Adipocyte (in vitro differentiated cells): ENCODE data around the gene ZNF366.

Experiments used
- DNase-seq: peaks from one replicate; pipeline ENCODE4 v3.0.0-alpha.2; 2015; ENCODE audit warnings: low read depth
- H3K27me3 ChIP-seq: replicated peaks from 2 replicates; pipeline ENCODE4 v1.7.0; 2013; ENCODE audit warnings: mild to moderate bottlenecking, low read length, moderate library complexity; ENCODE audit not compliant: control insufficient read depth, insufficient read depth
- H3K36me3 ChIP-seq: 2 replicates; pipeline ENCODE4 v1.7.0; 2013; ENCODE audit warnings: low read length, mild to moderate bottlenecking, moderate library complexity; ENCODE audit not compliant: control insufficient read depth, insufficient read depth, severe bottlenecking
- H3K4me1 ChIP-seq: 2 replicates; pipeline ENCODE4 v1.7.0; 2013; ENCODE audit warnings: mild to moderate bottlenecking, low read length, moderate library complexity; ENCODE audit not compliant: control insufficient read depth, insufficient read depth
- H3K4me3 ChIP-seq: 2 replicates; pipeline ENCODE4 v1.7.0; 2013; ENCODE audit warnings: mild to moderate bottlenecking, low read length, moderate library complexity
- H3K9ac ChIP-seq: 2 replicates; pipeline ENCODE4 v1.7.0; 2013; ENCODE audit warnings: mild to moderate bottlenecking, low read length, moderate library complexity
- H3K9me3 ChIP-seq: 2 replicates; pipeline ENCODE4 v1.7.0; 2013; ENCODE audit warnings: mild to moderate bottlenecking, low read length, moderate library complexity; ENCODE audit not compliant: control insufficient read depth

The ZNF366 gene

GRCh38 chr5:72434781-72435437 lies 72.3 kb downstream of the ZNF366 start:
- Histone ChIP-seq H3K9ac (peak overlapping the region; percentile 77), H3K9me3 (no peaks in the 10 kb centered on the region), H3K27me3 (no peaks in the 10 kb centered on the region), H3K4me3 (peak overlapping the region; percentile 53), H3K4me1 (peaks cover 34% of the 10 kb centered on the region), H3K36me3 (no peaks in the 10 kb centered on the region)
- peak; percentile 77 for DNase-seq

DNA sequence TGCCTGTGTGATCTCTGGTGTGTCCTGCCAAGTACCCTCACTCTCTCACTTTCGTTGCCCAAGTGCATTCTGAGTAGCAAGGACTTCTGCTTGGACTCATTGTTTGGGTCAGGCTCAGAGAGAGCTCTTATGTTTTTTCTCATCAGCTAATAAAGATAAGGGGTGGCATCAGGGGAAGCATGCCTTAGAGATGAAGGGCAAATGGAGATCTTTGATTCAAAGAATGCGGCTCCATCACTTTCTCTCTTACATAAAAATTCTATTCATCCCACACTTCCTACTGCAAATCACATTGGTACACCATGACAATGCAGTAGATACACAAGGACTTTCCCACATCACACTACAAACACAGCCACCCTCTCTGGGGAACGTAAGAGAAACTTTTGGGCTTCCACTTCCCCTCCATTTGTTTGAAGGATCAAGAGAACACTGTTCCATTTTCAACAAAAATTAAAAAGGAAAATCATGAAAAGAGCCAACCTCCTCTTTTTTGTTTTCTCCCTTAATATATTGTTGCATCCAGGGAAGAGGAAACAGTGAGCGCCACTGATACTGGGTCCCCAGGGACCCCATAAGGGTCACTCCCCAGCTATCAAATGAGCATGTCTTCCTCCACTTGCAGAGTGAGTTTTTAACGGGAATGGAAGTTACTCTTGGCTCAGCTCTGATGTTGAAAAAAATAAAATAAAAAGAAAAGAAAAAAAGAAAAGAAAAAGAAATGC lies 73.0 kb downstream of the ZNF366 start:
- Histone ChIP-seq H3K36me3 (no peaks in the 10 kb centered on the region), H3K4me3 (peak overlapping the region; percentile 53), H3K9me3 (no peaks in the 10 kb centered on the region), H3K27me3 (no peaks in the 10 kb centered on the region), H3K4me1 (peaks cover 34% of the 10 kb centered on the region), H3K9ac (peak overlapping the region; percentile 77)
- DNase-seq = no peak

- peak; percentile 43 for DNase-seq
- Histone ChIP-seq H3K9me3 (no peaks in the 10 kb centered on the region), H3K27me3 (no peaks in the 10 kb centered on the region), H3K9ac (peak overlapping the region; percentile 77), H3K4me1 (peaks cover 40% of the 10 kb centered on the region), H3K36me3 (no peaks in the 10 kb centered on the region), H3K4me3 (peak overlapping the region; percentile 53)
These were observed 73.7 kb downstream of the ZNF366 start for GRCh38 chr5:72433522-72433921.

DNA sequence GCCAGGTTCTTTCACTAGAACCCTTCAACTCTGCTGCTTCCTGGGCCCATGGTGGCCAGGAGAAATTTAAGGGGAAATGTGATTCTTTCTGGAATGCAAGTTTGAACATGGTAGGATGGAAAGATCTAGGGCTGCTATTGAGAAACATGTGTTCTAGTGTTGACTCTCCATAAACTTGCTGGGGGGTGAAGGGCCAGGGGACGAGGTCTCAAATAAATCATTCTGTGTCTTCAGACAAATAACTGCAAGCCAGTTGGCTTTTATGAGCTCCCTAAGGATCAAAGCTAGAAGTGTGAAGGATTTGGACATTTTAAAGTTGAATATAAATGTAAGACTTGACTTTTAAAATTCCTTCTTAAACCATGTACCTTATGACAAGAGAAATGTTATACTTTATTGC lies 78.5 kb downstream of the ZNF366 start:
- Histone ChIP-seq H3K4me1 (peaks cover 34% of the 10 kb centered on the region), H3K4me3 (no peak overlapping the region), H3K9me3 (no peaks in the 10 kb centered on the region), H3K27me3 (no peaks in the 10 kb centered on the region), H3K9ac (no peak overlapping the region), H3K36me3 (no peaks in the 10 kb centered on the region)
- no peak for DNase-seq

GRCh38 chr5:72427488-72428437 lies 79.4 kb downstream of the ZNF366 start:
- Histone ChIP-seq H3K36me3 (no peaks in the 10 kb centered on the region), H3K27me3 (no peaks in the 10 kb centered on the region), H3K9ac (no peak overlapping the region), H3K4me1 (peaks cover 26% of the 10 kb centered on the region), H3K4me3 (no peak overlapping the region), H3K9me3 (no peaks in the 10 kb centered on the region)
- DNase-seq = peak; percentile 64

DNA sequence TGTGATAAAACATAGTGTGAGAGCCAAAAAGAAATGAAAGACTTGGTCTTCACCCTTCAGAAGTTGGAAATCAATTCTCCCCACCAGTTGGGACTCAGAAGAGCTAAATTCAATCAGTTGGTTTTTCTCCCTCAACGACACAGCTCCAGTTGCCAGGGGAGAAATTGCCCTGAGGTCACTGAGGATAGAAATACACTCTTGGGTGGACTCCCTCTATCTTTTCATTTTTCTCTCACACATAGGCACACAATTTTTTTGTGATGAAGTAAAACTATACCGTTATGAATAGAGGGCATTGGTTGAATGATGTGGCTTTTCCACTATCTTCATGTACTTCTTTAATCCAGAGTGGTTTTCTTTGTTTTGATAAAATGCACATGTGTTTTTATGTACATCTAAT lies 80.2 kb downstream of the ZNF366 start:
- H3K9me3 ChIP-seq = no peaks in the 10 kb centered on the region
- H3K36me3 ChIP-seq = no peaks in the 10 kb centered on the region
- no peaks in the 10 kb centered on the region for H3K27me3 ChIP-seq
- peaks cover 21% of the 10 kb centered on the region for H3K4me1 ChIP-seq
- H3K4me3 ChIP-seq = no peak overlapping the region
- H3K9ac ChIP-seq = no peak overlapping the region
- DNase-seq = no peak

- Histone ChIP-seq H3K9ac (no peak overlapping the region), H3K36me3 (no peaks in the 10 kb centered on the region), H3K27me3 (no peaks in the 10 kb centered on the region), H3K9me3 (no peaks in the 10 kb centered on the region), H3K4me1 (peaks cover 21% of the 10 kb centered on the region), H3K4me3 (no peak overlapping the region)
- no peak for DNase-seq
These were observed 81.2 kb downstream of the ZNF366 start for GRCh38 chr5:72426019-72426418.

DNA sequence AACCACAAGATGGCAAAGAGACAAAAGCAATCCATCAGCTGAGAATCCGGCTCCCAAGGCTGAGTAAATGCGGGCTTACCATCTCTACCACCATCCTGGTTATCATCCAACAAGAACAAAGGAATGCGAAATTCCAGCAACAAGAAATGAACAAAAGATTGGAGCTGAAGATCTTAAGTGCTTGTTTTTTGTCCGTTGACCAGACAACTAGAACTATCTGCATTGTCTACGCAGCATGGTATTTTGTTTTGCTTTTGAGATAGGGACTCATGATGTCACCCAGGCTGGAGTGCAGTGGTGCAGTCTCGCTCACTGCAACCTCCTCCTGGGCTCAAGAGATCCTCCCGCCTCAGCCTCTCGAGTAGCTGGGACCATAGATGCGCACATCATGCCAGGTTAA lies 88.9 kb downstream of the ZNF366 start:
- no peak overlapping the region for H3K4me3 ChIP-seq
- no peaks in the 10 kb centered on the region for H3K4me1 ChIP-seq
- no peak overlapping the region for H3K9ac ChIP-seq
- no peak for DNase-seq
- no peaks in the 10 kb centered on the region for H3K36me3 ChIP-seq
- no peaks in the 10 kb centered on the region for H3K27me3 ChIP-seq
- H3K9me3 ChIP-seq = no peaks in the 10 kb centered on the region

GRCh38 chr5:72417333-72418062 lies 89.7 kb downstream of the ZNF366 start:
- Histone ChIP-seq H3K27me3 (no peaks in the 10 kb centered on the region), H3K9me3 (no peaks in the 10 kb centered on the region), H3K4me1 (peaks cover 7% of the 10 kb centered on the region), H3K4me3 (no peak overlapping the region), H3K36me3 (no peaks in the 10 kb centered on the region), H3K9ac (no peak overlapping the region)
- no peak for DNase-seq

- no peak overlapping the region for H3K4me3 ChIP-seq
- H3K36me3 ChIP-seq = no peaks in the 10 kb centered on the region
- DNase-seq = no peak
- H3K4me1 ChIP-seq = peaks cover 14% of the 10 kb centered on the region
- H3K27me3 ChIP-seq = no peaks in the 10 kb centered on the region
- H3K9me3 ChIP-seq = no peaks in the 10 kb centered on the region
- no peak overlapping the region for H3K9ac ChIP-seq
These were observed 91.4 kb downstream of the ZNF366 start for GRCh38 chr5:72415616-72416325.
